Right lobe of liver (tissue), 6 donors: ENCODE results near the gene DGKZ. TPM values are rescaled to one million over a fixed set of nuclear protein-coding genes. Genes with fewer than 3 reads are reported as not detected.
A peak's percentile ranks its signal among the peaks of the same experiment; 100 is the strongest.

Experiments used
- ATAC-seq, 4 donors: fragments of 200-7000 bp; cut with Tn5 transposase; one replicate each; pipeline ENCODE4 v1.9.1; 2020; ENCODE audit warnings: mild to moderate bottlenecking in 4 of 4, moderate library complexity in 4 of 4
- DNase-seq, 3 donors: peaks; one replicate each; pipeline ENCODE4 v3.0.0-alpha.2; 2020
- H3K27ac ChIP-seq, 3 donors: fragments of 200-600 bp; one replicate each; pipeline ENCODE4 v1.8.0; 2022
- H3K27me3 ChIP-seq, 2 donors: fragments of 200-600 bp; one replicate each; pipeline ENCODE4 v1.8.0; 2022
- H3K36me3 ChIP-seq, 4 donors: fragments of 200-600 bp; sonication (generic) in 1 of 4; one replicate each; pipeline versions ENCODE4 v1.5.1 to v1.8.0; 2017 to 2022; ENCODE audit warnings: control low read depth in 1 of 4
- H3K4me1 ChIP-seq, 4 donors: fragments of 200-600 bp; sonication (generic) in 1 of 4; one replicate each; pipeline versions ENCODE4 v1.5.1 to v1.8.0; 2017 to 2022; ENCODE audit warnings: control low read depth in 1 of 4
- H3K4me3 ChIP-seq, 3 donors: fragments of 200-600 bp; one replicate each; pipeline ENCODE4 v1.8.0; 2022
- H3K9me3 ChIP-seq, 4 donors: fragments of 200-600 bp; sonication (generic) in 1 of 4; one replicate each; pipeline versions ENCODE4 v1.5.1 to v1.8.0; 2017 to 2022; ENCODE audit warnings: control low read depth in 1 of 4
- CTCF ChIP-seq, 4 donors: fragments of 200-600 bp in 3 of 4; fragments of 450-650 bp in 1 of 4; IDR thresholded peaks; one replicate each; pipeline versions ENCODE4 v1.5.1 to v1.8.0; 2016 to 2022; ENCODE audit warnings: antibody characterized with exemption in 4 of 4, mild to moderate bottlenecking in 2 of 4
- POLR2A ChIP-seq: fragments of 450-650 bp; IDR thresholded peaks from one replicate; pipeline ENCODE4 v1.6.1; 2017; ENCODE audit warnings: antibody characterized with exemption, mild to moderate bottlenecking
- WGBS: methylation state at CpG from one replicate; pipeline ENCODE4 v1.1.6; 2018; ENCODE audit warnings: low coverage, low lambda C conversion rate; ENCODE audit not compliant: insufficient coverage; ENCODE audit errors: missing lambda C conversion rate; 5-methylcytosine and 5-hydroxymethylcytosine counted together
- intact Hi-C, 2 donors: fragments of 100-400 bp; cut with DNase I; formaldehyde crosslinking; loops; one replicate each; pipeline versions ENCODE4 v1.11.2 to v1.14.1; 2022
- total RNA-seq, 6 experiments: library from RNA; depleted of rRNA in 2 of 6; stranded (reverse); fragments of >200 nt in 2 of 6; fragmentation: NEBNext Ultra II Directional in 3 of 6; extraction: Animal tissue kit (Norgen Biotek cat#: 25700) in 3 of 6; gene quantifications; one replicate each; pipeline versions ENCODE4 v1.1.0 to v1.2.4, GENCODE V29; 2016 to 2023
- donor health status: DM: no; HTN: yes; CAD: no.
- donor health status: DM: no; HTN: no; CAD: no.
- donor health status: DM: no; HTN: no; CAD: no.
- donor health status: DM: no; HTN: yes; CAD: no.
- donor health status: DM: no; HTN: yes; CAD: no.

Gene DGKZ
- total RNA-seq, 6 experiments from 2014 or later, result 10.7 to 57.9 (median 16.0) TPM

DNA sequence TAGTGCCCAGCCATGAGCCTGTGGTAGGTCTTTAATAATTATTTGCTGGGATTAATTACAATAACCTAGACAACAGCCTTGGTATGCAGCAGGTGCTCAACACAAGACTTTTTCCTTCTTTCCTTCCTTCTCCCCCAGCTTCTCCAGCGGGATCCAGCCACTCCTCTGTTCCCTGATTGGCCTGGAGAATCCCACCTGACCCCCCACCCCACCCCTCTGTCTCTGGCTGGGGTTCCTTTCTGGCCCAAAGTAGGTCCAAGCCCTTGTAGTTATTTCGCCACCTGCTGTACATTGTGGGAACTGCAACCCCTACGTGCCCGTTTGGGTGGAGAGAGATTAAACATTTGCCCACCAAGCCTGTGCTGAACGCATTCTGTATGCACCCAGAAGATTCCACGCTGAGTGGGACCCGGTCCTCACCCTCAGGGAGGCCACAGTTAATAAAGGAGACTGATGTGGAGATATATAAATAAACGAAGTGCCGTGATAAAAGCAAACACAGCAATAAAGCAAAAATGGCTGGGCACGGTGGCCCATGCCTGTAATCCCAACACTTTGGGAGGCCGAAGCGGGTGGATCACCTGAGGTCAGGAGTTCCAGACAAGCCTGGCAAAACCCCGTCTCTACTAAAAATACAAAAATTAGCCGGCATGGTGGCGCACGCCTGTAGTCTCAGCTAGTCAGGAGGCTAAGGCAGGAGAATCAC is 32.1 kb upstream of the DGKZ start:
- intact Hi-C loops, result loop anchor here in 1 of 2 donors (5.0 kb wide), 1 partner anchor 78 kb away; no protein-coding TSS in a partner anchor
- DNase-seq (no peak), ATAC-seq (peak; percentile 50 to 75 (median 62))
- WGBS, result 16% methylated on average over 12 of the region's 16 CpGs
- Histone ChIP-seq H3K36me3 (no peaks in the 10 kb centered on the region), H3K27me3 (no peaks in the 10 kb centered on the region), H3K4me3 (no peak overlapping the region), H3K4me1 (no peaks in the 10 kb centered on the region), H3K27ac (no peak overlapping the region), H3K9me3 (no peaks in the 10 kb centered on the region)
- TF ChIP-seq POLR2A (no peak), CTCF (IDR thresholded peaks at IDR 0.05) (peak; percentile 77 to 86 (median 82))

DNA sequence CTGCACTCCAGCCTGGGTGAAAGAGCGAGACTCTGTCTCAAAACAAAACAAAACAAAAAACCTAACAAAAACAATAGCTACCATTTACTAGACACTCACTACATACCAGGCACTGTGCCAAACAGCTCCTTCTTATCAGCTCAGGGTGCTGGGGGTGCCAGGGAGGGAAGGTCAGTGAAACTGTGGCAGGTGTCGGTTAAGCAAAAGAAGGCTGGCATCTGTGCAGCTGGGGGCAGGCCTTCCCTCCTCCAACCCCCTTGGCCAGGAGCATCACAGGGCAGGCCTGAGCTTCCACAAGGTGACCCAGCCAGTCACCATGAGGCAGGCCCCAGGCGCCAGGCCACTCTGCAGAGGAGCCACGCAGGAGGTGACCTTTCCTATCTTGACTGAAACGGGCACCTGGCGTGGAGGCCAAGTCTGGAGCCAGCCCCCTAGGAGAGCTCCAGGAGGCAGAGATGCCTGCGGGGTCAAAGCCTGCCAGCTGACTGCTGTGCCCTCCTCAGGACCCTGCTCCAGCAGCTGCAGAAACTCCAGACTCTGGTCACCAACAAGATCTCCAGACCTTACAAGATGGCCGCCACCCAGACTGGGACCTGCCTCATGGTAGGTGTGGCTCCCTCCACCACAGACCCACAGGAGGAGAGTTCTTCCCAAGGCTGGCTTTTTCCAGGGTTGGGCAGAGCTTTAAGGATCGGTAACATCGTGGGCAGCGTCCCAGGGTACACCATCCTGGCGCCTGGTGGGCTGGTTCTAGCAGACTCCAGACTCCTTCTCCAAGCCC is 31.3 kb upstream of the DGKZ start:
- intact Hi-C loops, result loop anchor here in 1 of 2 donors (5.0 kb wide), 1 partner anchor 79 kb away; no protein-coding TSS in a partner anchor
- no peak overlapping the region for H3K27ac ChIP-seq
- ATAC-seq (peak in 2 of 4 donors; percentile 4 to 36), DNase-seq (no peak)
- TF ChIP-seq CTCF (IDR thresholded peaks at IDR 0.05), result no peak
- TF ChIP-seq POLR2A, result no peak
- H3K9me3 ChIP-seq, result no peaks in the 10 kb centered on the region
- no peaks in the 10 kb centered on the region for H3K36me3 ChIP-seq
- H3K4me1 ChIP-seq, result no peaks in the 10 kb centered on the region
- H3K27me3 ChIP-seq, result no peaks in the 10 kb centered on the region
- no peak overlapping the region for H3K4me3 ChIP-seq
- WGBS, result 80% methylated on average over 4 of the region's 12 CpGs

- H3K27ac ChIP-seq, result peak overlapping the region in 2 of 3 donors; percentile 38 to 43
- no peaks in the 10 kb centered on the region for H3K36me3 ChIP-seq
- intact Hi-C loops, result loop anchor here in 1 of 2 donors (5.0 kb wide), 1 partner anchor 82 kb away; no protein-coding TSS in a partner anchor
Measured at GRCh38 chr11:46319074-46319453, 28.2 kb upstream of the DGKZ start.

DNA sequence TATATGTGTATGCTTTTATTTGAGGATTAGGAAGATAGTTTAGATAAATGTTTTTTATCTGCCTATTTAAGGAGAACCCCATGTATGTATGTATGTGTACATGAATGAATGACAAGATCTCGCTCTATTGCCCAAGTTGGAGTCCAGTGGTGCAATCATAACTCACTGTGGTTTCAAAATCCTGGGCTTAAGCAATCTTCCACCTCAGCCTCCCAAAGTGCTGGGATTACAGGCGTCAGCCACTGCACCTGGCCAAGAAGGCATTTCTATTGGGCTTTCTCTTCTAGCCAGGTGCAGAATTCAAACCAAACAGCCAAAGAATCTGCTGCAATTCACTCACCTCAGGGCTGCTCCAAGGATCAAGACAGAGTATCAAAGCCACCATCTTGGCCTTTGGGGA is 25.5 kb upstream of the DGKZ start:
- TF ChIP-seq CTCF (IDR thresholded peaks at IDR 0.05), result no peak
- 13% methylated on average over 2 of the region's 2 CpGs for WGBS
- peak in 3 of 4 donors; percentile 56 to 77 (median 60) for ATAC-seq
- intact Hi-C loops, result no loop called here
- Histone ChIP-seq H3K36me3 (no peaks in the 10 kb centered on the region), H3K4me1 (no peaks in the 10 kb centered on the region), H3K4me3 (no peak overlapping the region), H3K9me3 (no peaks in the 10 kb centered on the region), H3K27ac (no peak overlapping the region), H3K27me3 (no peaks in the 10 kb centered on the region)
- no peak for DNase-seq

More at GRCh38 chr11:46319074-46319453, 28.2 kb upstream of the DGKZ start:
- H3K27me3 ChIP-seq, result no peaks in the 10 kb centered on the region
- no peak overlapping the region for H3K4me3 ChIP-seq
- H3K9me3 ChIP-seq, result no peaks in the 10 kb centered on the region
- TF ChIP-seq POLR2A (no peak), CTCF (IDR thresholded peaks at IDR 0.05) (no peak)
- no peaks in the 10 kb centered on the region for H3K4me1 ChIP-seq
- no peak for DNase-seq
- ATAC-seq, result peak; percentile 3 to 28 (median 10)
- no CpG with 5 or more reads among the region's 5 CpGs for WGBS
